ENCODE results near the gene PARD3B. TPM values are rescaled to one million over a fixed set of nuclear protein-coding genes. Genes with fewer than 3 reads are reported as not detected.

The PARD3B gene
- total and polyA plus RNA-seq, 10 of the 15 experiments (the other 5 are each of a cell fraction or from before 2014, with no cell fraction given) = 0.01 to 0.54 (median 0.07) TPM; not detected in 7

- TF ChIP-seq EED (IDR thresholded peaks at IDR 0.05; ENCODE audit: low read depth) (no peak), IRF5 (IDR thresholded peaks at IDR 0.05; ENCODE audit: borderline replicate concordance) (no peak)
Observed at GRCh38 chr2:204715361-204715760, 170.1 kb downstream of the PARD3B start (continued).

DNA sequence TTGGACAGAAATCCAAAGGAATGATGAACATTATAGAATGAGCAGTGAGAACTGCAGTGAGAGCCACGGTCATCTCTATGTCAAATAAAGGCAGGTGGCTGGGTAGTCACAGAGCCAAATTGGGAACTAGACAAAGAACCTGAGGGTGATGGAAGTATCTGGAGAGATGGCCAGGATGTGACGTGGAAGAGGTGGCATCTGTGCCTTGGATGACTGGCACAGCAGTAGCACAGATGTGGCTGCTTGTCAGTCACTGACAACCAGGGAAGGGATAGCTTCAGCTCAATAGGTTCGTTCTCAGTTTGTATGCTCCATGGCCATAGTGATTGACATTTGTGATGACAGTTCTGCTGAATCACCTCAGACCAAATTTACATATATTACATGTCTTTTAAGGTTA, 172.3 kb downstream of the PARD3B start:
- ChIA-PET SMC1A (ENCODE audit: uncharacterized antibody, unreplicated experiment) (no interaction called here), CTCF (no interaction called here), RAD21 (ENCODE audit: unreplicated experiment) (no interaction called here), POLR2A (no interaction called here)
- Histone ChIP-seq H3K9ac (ENCODE audit: control insufficient read depth, insufficient read depth, low read length) (no peak overlapping the region), H4K20me1 (ENCODE audit: control insufficient read depth, insufficient read depth) (no peaks in the 10 kb centered on the region), H3K4me2 (ENCODE audit: control insufficient read depth, insufficient read depth) (no peak overlapping the region), H3K9me3 (replicated peaks; ENCODE audit: control insufficient read depth, insufficient read depth, low read length) (no peaks in the 10 kb centered on the region; the same call in 2 of the 3 replicates), H3K4me1 (ENCODE audit: control insufficient read depth, insufficient read depth, low read length) (no peaks in the 10 kb centered on the region), H3K36me3 (ENCODE audit: control insufficient read depth in 2 of 2, insufficient read depth in 2 of 2, low read length in 1 of 2) (no peaks in the 10 kb centered on the region), H3K27me3 (replicated peaks in 1 of 2; ENCODE audit: control insufficient read depth in 2 of 2, insufficient read depth in 2 of 2, low read length in 1 of 2) (no peaks in the 10 kb centered on the region), H3K27ac (ENCODE audit: control insufficient read depth, insufficient read depth) (no peak overlapping the region), H2AFZ (ENCODE audit: control insufficient read depth, low read depth, low read length) (no peak overlapping the region), H3K79me2 (ENCODE audit: control insufficient read depth, insufficient read depth, low read length) (no peaks in the 10 kb centered on the region), H3K4me3 (no peak overlapping the region)
- in situ Hi-C loops (cut with MboI) (no loop called here), intact Hi-C loops (cut with micrococcal nuclease; ENCODE audit: unreplicated experiment) (no loop called here)
- 0% methylated on average over 3 of the region's 3 CpGs for WGBS (ENCODE audit: insufficient coverage, insufficient replicate concordance, low lambda C conversion rate, missing lambda C conversion rate)
- ATAC-seq (no peak), FAIRE-seq (no peak), DNase-seq (ENCODE audit: low read depth, low spot score) (no peak)
- no peak for TF ChIP-seq RB1 (IDR thresholded peaks at IDR 0.05; ENCODE audit: borderline replicate concordance)
- no TSS peak for BruUV-seq (replicated peaks)

DNA sequence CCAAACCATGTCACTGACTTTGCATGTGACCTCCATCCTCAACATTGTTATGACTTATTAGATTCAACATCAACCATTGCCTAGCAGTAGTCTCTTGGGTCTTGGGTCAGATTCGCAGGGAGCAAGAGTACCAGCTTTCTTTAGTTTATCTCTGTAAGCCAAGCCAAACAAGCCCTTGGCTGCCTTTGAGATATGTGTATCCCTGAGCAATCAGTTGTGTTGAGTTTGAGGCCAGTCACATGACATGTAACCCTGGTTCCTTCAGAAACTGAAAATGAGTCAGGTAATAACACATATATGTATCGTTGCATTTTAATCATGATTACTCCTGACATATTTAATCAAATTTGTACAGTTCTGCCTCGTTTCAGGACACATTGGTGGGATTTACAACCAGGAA, 173.3 kb downstream of the PARD3B start:
- H4K20me1 ChIP-seq (ENCODE audit: control insufficient read depth, insufficient read depth) = no peaks in the 10 kb centered on the region
- in situ Hi-C loops (cut with MboI) (no loop called here), intact Hi-C loops (cut with micrococcal nuclease; ENCODE audit: unreplicated experiment) (no loop called here)
- H3K9me3 ChIP-seq (replicated peaks; ENCODE audit: control insufficient read depth, insufficient read depth, low read length) = no peaks in the 10 kb centered on the region; the same call in 2 of the 3 replicates
- ChIA-PET CTCF (no interaction called here), POLR2A (no interaction called here), RAD21 (ENCODE audit: unreplicated experiment) (no interaction called here), SMC1A (ENCODE audit: uncharacterized antibody, unreplicated experiment) (no interaction called here)
- H3K4me1 ChIP-seq (ENCODE audit: control insufficient read depth, insufficient read depth, low read length) = no peaks in the 10 kb centered on the region
- no peak overlapping the region for H2AFZ ChIP-seq (ENCODE audit: control insufficient read depth, low read depth, low read length)
- H3K27ac ChIP-seq (ENCODE audit: control insufficient read depth, insufficient read depth) = no peak overlapping the region
- no peak for DNase-seq (ENCODE audit: low read depth, low spot score)
- ATAC-seq = no peak
- H3K79me2 ChIP-seq (ENCODE audit: control insufficient read depth, insufficient read depth, low read length) = no peaks in the 10 kb centered on the region
- H3K4me2 ChIP-seq (ENCODE audit: control insufficient read depth, insufficient read depth) = no peak overlapping the region
- H3K9ac ChIP-seq (ENCODE audit: control insufficient read depth, insufficient read depth, low read length) = no peak overlapping the region
- 4% methylated on average over 3 of the region's 3 CpGs for WGBS (ENCODE audit: insufficient coverage, insufficient replicate concordance, low lambda C conversion rate, missing lambda C conversion rate)
- H3K4me3 ChIP-seq = no peak overlapping the region
- no TSS peak for BruUV-seq (replicated peaks)
- H3K27me3 ChIP-seq (replicated peaks in 1 of 2; ENCODE audit: control insufficient read depth in 2 of 2, insufficient read depth in 2 of 2, low read length in 1 of 2) = no peaks in the 10 kb centered on the region
- no peaks in the 10 kb centered on the region for H3K36me3 ChIP-seq (ENCODE audit: control insufficient read depth in 2 of 2, insufficient read depth in 2 of 2, low read length in 1 of 2)
- no peak for FAIRE-seq
- TF ChIP-seq REST (IDR thresholded peaks at IDR 0.05; ENCODE audit: low read depth, low read length) (no peak), ZSCAN29 (IDR thresholded peaks at IDR 0.05) (no peak), CREM (IDR thresholded peaks at IDR 0.05; ENCODE audit: low read depth) (no peak), RFX5 (IDR thresholded peaks at IDR 0.05; ENCODE audit: low read depth, low read length) (no peak), FOXM1 (IDR thresholded peaks at IDR 0.05; ENCODE audit: low read depth, low read length) (no peak), BMI1 (IDR thresholded peaks at IDR 0.05; ENCODE audit: borderline replicate concordance) (no peak), LARP7 (IDR thresholded peaks at IDR 0.05) (no peak), RUNX3 (IDR thresholded peaks at IDR 0.05; ENCODE audit: low read length) (no peak), IRF4 (IDR thresholded peaks at IDR 0.05; ENCODE audit: low read depth, low read length) (no peak), ZNF384 (IDR thresholded peaks at IDR 0.05; ENCODE audit: borderline replicate concordance, low read depth, low read length) (no peak), FOXK2 (IDR thresholded peaks at IDR 0.05) (no peak), TAF1 (IDR thresholded peaks at IDR 0.05; ENCODE audit: borderline replicate concordance, low read depth, low read length) (no peak)
